ENCODE results near the gene OGFOD3.
"Not testable (repeated sequence)": the region's sequence is repeated elsewhere in the genome, so short reads cannot be mapped to it uniquely, and the experiment has no call there.

Gene OGFOD3, protein sequence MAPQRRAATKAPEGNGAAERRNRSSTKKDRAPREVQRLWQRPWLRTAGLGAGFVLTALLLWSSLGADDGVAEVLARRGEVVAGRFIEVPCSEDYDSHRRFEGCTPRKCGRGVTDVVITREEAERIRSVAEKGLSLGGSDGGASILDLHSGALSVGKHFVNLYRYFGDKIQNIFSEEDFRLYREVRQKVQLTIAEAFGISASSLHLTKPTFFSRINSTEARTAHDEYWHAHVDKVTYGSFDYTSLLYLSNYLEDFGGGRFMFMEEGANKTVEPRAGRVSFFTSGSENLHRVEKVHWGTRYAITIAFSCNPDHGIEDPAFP

GRCh38 chr17:82418001-82418986 lies at the start of gene OGFOD3, which contains the start of gene HEXD:
TSS of gene OGFOD3 (minus strand) at chr17:82418586. CDS start at chr17:82418485, 101 bp downstream.
TSS of gene HEXD (plus strand) at chr17:82418347. CDS start at chr17:82419800, 1,453 bp downstream.
- peak within 1 kb of the TSS; percentile 72 for H3K27ac ChIP-seq
- TF ChIP-seq ZFX (IDR thresholded peaks at IDR 0.05) (peak; percentile 90; the same call in 1 of the 2 replicates), CTCF (conservative IDR thresholded peaks at IDR 0.05) (no peak; the same call in 1 of the 2 replicates)

GRCh38 chr17:82465023-82465603 lies 46.7 kb upstream of the OGFOD3 start:
- TF ChIP-seq CTCF (conservative IDR thresholded peaks at IDR 0.05) (no peak), ZFX (IDR thresholded peaks at IDR 0.05) (no peak)
- no peak overlapping the region for H3K27ac ChIP-seq

- no peak for TF ChIP-seq CTCF (conservative IDR thresholded peaks at IDR 0.05)
- TF ChIP-seq ZFX (IDR thresholded peaks at IDR 0.05): no peak
- no peak overlapping the region for H3K27ac ChIP-seq
Observed at GRCh38 chr17:82464567-82464929, 46.2 kb upstream of the OGFOD3 start.

GRCh38 chr17:82463925-82464566 lies 45.7 kb upstream of the OGFOD3 start:
- TF ChIP-seq ZFX (IDR thresholded peaks at IDR 0.05) (no peak), CTCF (conservative IDR thresholded peaks at IDR 0.05) (no peak)
- no peak overlapping the region for H3K27ac ChIP-seq

GRCh38 chr17:82463391-82463790 lies 45.0 kb upstream of the OGFOD3 start:
- TF ChIP-seq CTCF (conservative IDR thresholded peaks at IDR 0.05) (no peak), ZFX (IDR thresholded peaks at IDR 0.05) (no peak)
- H3K27ac ChIP-seq: no peak overlapping the region

GRCh38 chr17:82461827-82462524 lies 43.6 kb upstream of the OGFOD3 start:
- no peak overlapping the region for H3K27ac ChIP-seq

DNA sequence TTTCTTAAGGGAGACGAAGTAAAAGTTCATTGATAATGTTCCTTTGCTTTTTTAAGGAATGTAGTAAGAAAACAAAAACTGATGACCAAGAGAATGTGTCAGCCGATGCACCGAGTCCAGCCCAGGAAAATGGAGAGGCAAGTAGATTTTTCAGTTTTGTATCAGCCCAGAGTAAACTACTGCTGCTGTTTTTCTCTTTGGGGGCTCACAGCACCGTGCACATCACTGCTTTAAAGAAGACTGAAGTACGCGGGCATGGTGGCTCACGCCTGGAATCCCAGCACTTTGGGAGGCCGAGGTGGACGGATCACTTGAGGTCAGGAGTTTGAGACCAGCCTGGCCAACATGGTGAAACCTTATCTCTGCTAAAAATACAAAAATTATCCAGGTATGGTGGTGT lies 41.5 kb upstream of the OGFOD3 start:
- not testable (repeated sequence) for H3K27ac ChIP-seq

More at GRCh38 chr17:82461827-82462524, 43.6 kb upstream of the OGFOD3 start:
- TF ChIP-seq CTCF (conservative IDR thresholded peaks at IDR 0.05): no peak
- no peak for TF ChIP-seq ZFX (IDR thresholded peaks at IDR 0.05)

Data from C4-2B (cell line).